Thoracic aorta (tissue), 2 donors: ENCODE results near the gene LSP1. TPM values are rescaled to one million over a fixed set of nuclear protein-coding genes. Genes with fewer than 3 reads are reported as not detected.

Experiments
- ATAC-seq: fragments of 150-250 bp; one replicate; pipeline ENCODE4 v1.8.0; 2017; ENCODE audit warnings: low read depth; ENCODE audit not compliant: insufficient number of reproducible peaks, low FRiP score
- DNase-seq: peaks from one replicate; pipeline ENCODE4 v3.0.0-alpha.2; 2020; ENCODE audit warnings: low spot score
- H3K27ac ChIP-seq, 2 donors: fragments of 200-600 bp; sonication (generic); 1 replicate in 1 of 2; 2 replicates in 1 of 2; pipeline ENCODE4 v1.5.1; 2016; ENCODE audit warnings: mild to moderate bottlenecking in 2 of 2, moderate library complexity in 2 of 2
- H3K27me3 ChIP-seq: fragments of 200-600 bp; sonication (generic); replicated peaks from 2 replicates; pipeline ENCODE4 v1.6.0; 2016; ENCODE audit warnings: mild to moderate bottlenecking; ENCODE audit not compliant: insufficient read depth
- H3K36me3 ChIP-seq: fragments of 200-600 bp; sonication (generic); one replicate; pipeline ENCODE4 v1.5.1; 2016
- H3K4me1 ChIP-seq, 2 donors: fragments of 200-600 bp; sonication (generic); 1 replicate in 1 of 2; 2 replicates in 1 of 2; pipeline versions ENCODE4 v1.5.1 to v1.6.0; 2016; ENCODE audit warnings: low read depth in 2 of 2, mild to moderate bottlenecking in 1 of 2; ENCODE audit not compliant: control insufficient read depth in 1 of 2
- H3K4me3 ChIP-seq: fragments of 200-600 bp; sonication (generic); 2 replicates; pipeline ENCODE4 v1.5.1; 2016; ENCODE audit warnings: mild to moderate bottlenecking
- H3K9me3 ChIP-seq: fragments of 200-600 bp; sonication (generic); 2 replicates; pipeline ENCODE4 v1.5.1; 2016
- CTCF ChIP-seq: fragments of 200-600 bp; sonication (generic); IDR thresholded peaks from one replicate; pipeline ENCODE4 v1.5.1; 2019; ENCODE audit warnings: antibody characterized with exemption
- total RNA-seq, 2 donors: library from RNA; depleted of rRNA; stranded (reverse); fragments of >200 nt; gene quantifications; one replicate each; pipeline versions ENCODE4 v1.1.0 to v1.2.3, GENCODE V29; 2016

LSP1 gene
- total RNA-seq, 2 donors from 2014 or later = 23.6 to 40.5 TPM

- no peak for TF ChIP-seq CTCF
- no peaks in the 10 kb centered on the region for H3K9me3 ChIP-seq
- H3K36me3 ChIP-seq = no peaks in the 10 kb centered on the region
- DNase-seq (no peak), ATAC-seq (no peak)
- no peaks in the 10 kb centered on the region for H3K27me3 ChIP-seq
- peaks cover 58 to 81% of the 10 kb centered on the region in 2 donors for H3K4me1 ChIP-seq
- H3K4me3 ChIP-seq = no peak overlapping the region
- H3K27ac ChIP-seq = no peak overlapping the region
Observed at GRCh38 chr11:1867381-1867780, 14.5 kb downstream of the LSP1 start.

GRCh38 chr11:1868056-1868635 lies 15.3 kb downstream of the LSP1 start:
- DNase-seq (no peak), ATAC-seq (no peak)
- Histone ChIP-seq H3K27me3 (no peaks in the 10 kb centered on the region), H3K4me1 (peaks cover 58 to 83% of the 10 kb centered on the region in 2 donors), H3K36me3 (no peaks in the 10 kb centered on the region), H3K27ac (peak overlapping the region in 1 of 2 donors; percentile 39), H3K4me3 (peak overlapping the region; percentile 53), H3K9me3 (no peaks in the 10 kb centered on the region)
- TF ChIP-seq CTCF = no peak

GRCh38 chr11:1868636-1869291 lies 15.9 kb downstream of the LSP1 start:
- Histone ChIP-seq H3K27ac (peak overlapping the region; percentile 11 to 39), H3K4me3 (peak overlapping the region; percentile 53), H3K9me3 (no peaks in the 10 kb centered on the region), H3K36me3 (no peaks in the 10 kb centered on the region), H3K27me3 (no peaks in the 10 kb centered on the region), H3K4me1 (peaks cover 57 to 78% of the 10 kb centered on the region in 2 donors)
- peak; percentile 13 for ATAC-seq
- no peak for TF ChIP-seq CTCF
- DNase-seq = no peak

- Histone ChIP-seq H3K27ac (peak overlapping the region; percentile 11 to 59), H3K9me3 (no peaks in the 10 kb centered on the region), H3K4me1 (peaks cover 48 to 69% of the 10 kb centered on the region in 2 donors), H3K36me3 (no peaks in the 10 kb centered on the region), H3K4me3 (peak overlapping the region; percentile 53), H3K27me3 (no peaks in the 10 kb centered on the region)
- no peak for TF ChIP-seq CTCF
- ATAC-seq (no peak), DNase-seq (no peak)
Observed at GRCh38 chr11:1869427-1870325, 16.8 kb downstream of the LSP1 start.

- ATAC-seq = no peak
- DNase-seq = no peak
- Histone ChIP-seq H3K4me3 (peak overlapping the region; percentile 53), H3K4me1 (peaks cover 41 to 63% of the 10 kb centered on the region in 2 donors), H3K9me3 (no peaks in the 10 kb centered on the region), H3K27ac (peak overlapping the region in 1 of 2 donors; percentile 59), H3K36me3 (no peaks in the 10 kb centered on the region), H3K27me3 (no peaks in the 10 kb centered on the region)
- TF ChIP-seq CTCF = no peak
Observed at GRCh38 chr11:1870326-1870696, 17.4 kb downstream of the LSP1 start.
